Ishikawa (cell line): ENCODE results near the gene SMOC1.

Source experiments
- EGR1 ChIP-seq: IDR thresholded peaks from 2 replicates; pipeline ENCODE4 v1.6.1; 2012
- MAX ChIP-seq: IDR thresholded peaks from 2 replicates; pipeline ENCODE4 v1.6.1; 2012
- NFIC ChIP-seq: IDR thresholded peaks from 2 replicates; pipeline ENCODE4 v1.6.1; 2012
- REST ChIP-seq: IDR thresholded peaks from 2 replicates; pipeline ENCODE4 v1.6.1; 2012; ENCODE audit warnings: low read depth, mild to moderate bottlenecking
- TAF1 ChIP-seq: IDR thresholded peaks from 2 replicates; pipeline ENCODE4 v1.6.1; 2012; ENCODE audit warnings: low read depth, mild to moderate bottlenecking
- YY1 ChIP-seq: IDR thresholded peaks from 2 replicates; pipeline ENCODE4 v1.6.1; 2012; ENCODE audit warnings: low read depth

DNA sequence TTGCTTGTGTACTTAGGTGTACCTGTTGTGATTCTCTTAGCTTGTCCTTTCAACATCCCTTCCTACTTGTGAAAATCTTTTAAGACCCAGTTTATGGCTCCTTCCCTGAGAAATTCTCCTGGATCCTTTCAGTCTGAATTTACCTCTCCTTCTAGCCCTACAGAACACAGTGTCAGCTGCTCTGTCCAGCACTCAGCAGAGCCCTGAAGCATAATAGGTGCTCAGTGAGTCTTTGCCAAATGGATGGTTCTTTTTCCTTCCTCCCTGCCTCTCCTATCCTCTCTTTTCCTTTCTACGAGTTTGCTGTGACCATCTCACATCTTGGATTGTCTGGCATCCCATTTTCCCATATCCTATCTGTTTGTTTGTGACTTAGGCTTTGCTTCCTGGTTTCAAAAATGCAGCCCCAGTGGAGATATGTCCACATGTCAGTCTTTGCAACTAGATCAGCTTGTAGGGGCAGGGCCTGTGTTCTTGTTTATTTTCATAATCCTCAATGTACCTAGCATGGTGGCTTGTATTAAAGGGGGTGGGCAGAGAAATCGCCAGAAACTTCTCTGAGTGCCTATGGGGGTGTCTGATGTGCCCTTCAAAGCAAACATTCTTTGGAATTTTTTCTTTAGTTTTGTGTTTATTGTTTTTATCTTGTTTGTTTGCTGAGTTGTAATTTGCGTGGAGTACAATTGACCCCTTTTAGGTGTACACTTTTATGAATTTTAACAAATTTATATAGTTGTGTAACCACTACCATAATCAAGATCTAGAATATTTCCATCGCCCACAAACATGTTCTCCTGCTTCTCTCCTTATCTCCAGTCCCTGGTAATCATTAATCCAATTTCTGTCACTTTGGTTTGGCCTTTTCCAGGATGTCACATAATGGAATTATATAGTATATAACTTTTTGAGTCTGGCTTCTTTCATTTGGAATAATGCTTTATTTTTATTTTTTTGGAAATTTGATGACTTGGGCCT, 62.8 kb downstream of the SMOC1 start:
- no peak for TF ChIP-seq MAX
- no peak for TF ChIP-seq NFIC
- no peak for TF ChIP-seq TAF1
- no peak for TF ChIP-seq REST
- TF ChIP-seq YY1, result no peak
- TF ChIP-seq EGR1, result no peak
